C1 segment of cervical spinal cord (tissue), 14 donors: ENCODE measurements around the gene WDR5.
A peak's percentile ranks its signal among the peaks of the same experiment; 100 is the strongest.

ENCODE experiments used
- DNase-seq, 14 donors: peaks; one replicate each; lab custom pipeline; 2025; lab: John Stamatoyannopoulos, UW

Gene WDR5

DNA sequence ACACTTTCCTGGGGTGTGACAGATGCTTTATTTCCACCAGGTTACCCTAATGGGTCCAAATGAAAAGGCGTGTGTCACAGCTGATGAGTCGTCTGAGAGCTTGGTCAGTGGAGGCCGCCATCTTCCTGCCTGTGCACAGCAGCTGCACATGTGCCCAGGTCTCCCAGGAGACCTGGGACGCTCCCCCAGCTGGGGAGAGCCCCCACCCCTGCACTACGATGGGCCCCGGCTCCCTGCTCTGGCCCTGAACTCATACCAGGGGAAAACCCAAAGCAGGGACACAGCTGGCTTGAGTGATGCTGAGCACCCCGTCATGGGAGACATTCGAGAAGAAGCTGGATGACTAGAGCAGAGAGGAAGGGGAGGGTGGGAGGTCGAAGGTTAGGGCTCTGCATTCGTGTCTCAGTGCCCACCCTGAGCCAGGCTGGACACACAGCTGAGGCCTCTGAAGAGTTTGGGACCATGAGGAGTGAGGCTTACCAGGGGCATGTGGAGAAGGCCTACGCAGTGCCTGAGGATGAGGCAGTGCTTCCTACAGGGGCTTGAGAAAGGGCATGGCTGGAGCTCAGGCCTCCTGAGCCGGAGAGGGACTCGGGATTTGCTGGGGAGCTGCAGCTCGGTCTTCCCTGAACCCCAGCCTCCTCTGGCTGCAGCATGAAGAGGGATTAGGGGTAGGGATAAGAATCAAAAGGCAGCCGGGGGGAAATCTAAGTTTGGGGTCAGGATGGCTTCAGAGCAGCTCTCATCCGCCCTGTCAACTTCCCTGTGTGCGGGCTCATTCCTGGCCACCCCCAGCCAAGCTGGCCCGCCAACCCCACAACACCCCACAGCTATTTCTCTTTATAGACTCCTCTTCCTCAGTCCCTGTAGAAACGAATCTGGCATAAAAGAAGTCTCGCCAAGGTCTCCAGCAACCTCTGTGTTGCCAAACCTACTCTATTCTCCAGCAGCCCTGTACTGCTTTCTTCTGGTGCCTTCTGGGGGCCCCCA, 70.7 kb downstream of the WDR5 start:
- DNase-seq = no peak

DNA sequence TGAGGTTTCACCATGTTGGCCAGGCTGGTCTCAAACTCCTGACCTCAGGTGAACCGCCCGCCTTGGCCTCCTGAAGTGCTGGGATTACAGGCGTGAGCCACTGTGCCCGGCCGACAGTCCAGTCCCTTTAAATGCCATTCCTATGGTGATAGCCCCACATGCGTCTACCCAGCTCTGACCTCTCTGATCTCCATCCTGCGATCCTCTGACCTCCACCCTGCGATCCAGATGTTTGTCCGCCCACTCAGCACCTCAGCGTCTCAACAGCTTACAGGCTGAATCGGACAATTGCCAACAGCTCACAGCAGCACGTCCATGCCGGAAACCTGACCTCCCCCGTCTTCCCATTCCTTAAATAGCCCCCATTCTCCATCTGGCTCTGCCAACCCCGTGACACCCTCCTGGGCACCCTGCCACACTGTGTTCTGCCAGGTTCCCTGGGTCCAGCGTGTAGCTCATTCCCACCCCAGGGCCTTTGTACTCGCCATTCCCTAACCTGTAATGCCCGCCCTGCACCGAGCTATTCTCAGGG, 72.5 kb downstream of the WDR5 start:
- peak in 2 of 14 donors; percentile 36 to 65 for DNase-seq

GRCh38 chr9:134208981-134209725, 73.3 kb downstream of the WDR5 start:
- DNase-seq = no peak
